Gastrocnemius medialis (tissue), 4 donors: Measurements from ENCODE around the gene TMEM181. TPM values are rescaled to one million over a fixed set of nuclear protein-coding genes. Genes with fewer than 3 reads are reported as not detected.
"Not testable (repeated sequence)": the region's sequence is repeated elsewhere in the genome, so short reads cannot be mapped to it uniquely, and the experiment has no call there.

Experiments used
- ATAC-seq, 2 donors: fragments of 150-250 bp; one replicate each; pipeline ENCODE4 v1.9.1; 2016
- DNase-seq, 2 donors: peaks; one replicate each; pipeline ENCODE4 v3.0.0-alpha.2; 2019
- H3K27ac ChIP-seq, 4 donors: fragments of 200-600 bp; sonication (generic); 1 replicate in 1 of 4; 2 replicates in 3 of 4; pipeline ENCODE4 v1.5.1; 2016 to 2018; ENCODE audit warnings: mild to moderate bottlenecking in 2 of 4, moderate library complexity in 1 of 4
- H3K27me3 ChIP-seq, 3 donors: fragments of 200-600 bp; sonication (generic) in 2 of 3; 1 replicate in 1 of 3; 2 replicates in 2 of 3; pipeline versions ENCODE4 v1.5.1 to v1.6.0; 2016 to 2019; ENCODE audit warnings: mild to moderate bottlenecking in 1 of 3, moderate library complexity in 1 of 3
- H3K36me3 ChIP-seq, 2 donors: fragments of 200-600 bp; sonication (generic) in 1 of 2; one replicate each; pipeline ENCODE4 v1.5.1; 2017 to 2018
- H3K4me1 ChIP-seq, 2 donors: fragments of 200-600 bp; sonication (generic) in 1 of 2; one replicate each; pipeline ENCODE4 v1.5.1; 2016 to 2017; ENCODE audit warnings: mild to moderate bottlenecking in 2 of 2
- H3K4me3 ChIP-seq, 4 donors: fragments of 200-600 bp; sonication (generic) in 3 of 4; 1 replicate in 1 of 4; 2 replicates in 3 of 4; pipeline ENCODE4 v1.5.1; 2016 to 2019; ENCODE audit warnings: mild to moderate bottlenecking in 2 of 4
- H3K9me3 ChIP-seq, 3 donors: fragments of 200-600 bp; sonication (generic) in 2 of 3; 1 replicate in 1 of 3; 2 replicates in 2 of 3; pipeline ENCODE4 v1.5.1; 2016 to 2019
- CTCF ChIP-seq, 5 experiments: fragments of 450-650 bp in 3 of 5; fragments of 200-600 bp in 2 of 5; sonication (generic) in 2 of 5; IDR thresholded peaks in 4 of 5; conservative IDR thresholded peaks in 1 of 5; 1 replicate in 4 of 5; 2 replicates in 1 of 5; pipeline ENCODE4 v1.5.1; 2016 to 2019; ENCODE audit warnings: antibody characterized with exemption in 5 of 5, mild to moderate bottlenecking in 3 of 5, moderate library complexity in 3 of 5
- POLR2A ChIP-seq, 2 donors: fragments of 450-650 bp; IDR thresholded peaks; one replicate each; pipeline ENCODE4 v1.6.1; 2017; ENCODE audit warnings: antibody characterized with exemption in 2 of 2, mild to moderate bottlenecking in 2 of 2, moderate library complexity in 2 of 2
- in situ Hi-C, 4 donors: fragments of 200-750 bp; cut with MboI; loops; one replicate each; pipeline versions ENCODE4 v1.15.0 to v1.8.0; 2017; ENCODE audit warnings: low sequenced_read_pairs in 4 of 4
- intact Hi-C: fragments of 100-400 bp; cut with DNase I; formaldehyde crosslinking; loops from one replicate; pipeline ENCODE4 v1.15.1; 2023; ENCODE audit warnings: low total_unique reads
- total RNA-seq, 4 donors: library from RNA; depleted of rRNA; stranded (reverse); fragments of >200 nt; gene quantifications; one replicate each; pipeline versions ENCODE4 v1.1.0 to v1.2.3, GENCODE V29; 2016

The TMEM181 gene
- total RNA-seq, 4 donors from 2014 or later = 12.1 to 17.9 (median 12.9) TPM

DNA sequence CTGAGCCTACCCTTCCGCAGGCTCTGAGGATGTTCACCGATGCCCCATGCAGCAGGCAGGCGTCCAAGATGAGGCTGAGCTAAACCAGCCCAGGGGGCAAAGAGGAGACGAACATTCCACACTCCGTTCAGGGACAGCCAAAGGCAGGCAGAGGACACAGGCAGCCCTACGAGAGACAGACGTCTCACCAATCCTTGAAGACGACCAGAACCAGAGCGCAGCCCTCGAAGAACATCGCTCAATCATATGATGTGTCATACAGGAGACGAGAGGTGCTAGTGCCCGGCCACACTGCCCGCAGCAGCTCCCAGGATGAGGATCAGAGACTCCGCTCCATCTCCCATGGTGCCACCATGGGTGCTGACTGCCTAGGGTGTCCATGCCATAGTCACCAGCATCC is 35.6 kb upstream of the TMEM181 start:
- Histone ChIP-seq H3K27me3 (peaks cover 5 to 10% (median 5%) of the 10 kb centered on the region in 3 donors), H3K4me3 (no peak overlapping the region), H3K4me1 (no peaks in the 10 kb centered on the region), H3K27ac (no peak overlapping the region), H3K36me3 (no peaks in the 10 kb centered on the region), H3K9me3 (no peaks in the 10 kb centered on the region)
- TF ChIP-seq POLR2A (IDR thresholded peaks at IDR 0.05) = no peak
- TF ChIP-seq CTCF (IDR thresholded peaks at IDR 0.05 in 4 of 5, conservative IDR thresholded peaks at IDR 0.05 in 1 of 5) = no peak
- in situ Hi-C loops (loop anchor here in 3 of 4 donors (25.0 kb wide), 1 partner anchor 312 kb away; no protein-coding TSS in a partner anchor), intact Hi-C loops (no loop called here)
- no peak for ATAC-seq
- no peak for DNase-seq

- intact Hi-C loops, H3K4me3 ChIP-seq, H3K36me3 ChIP-seq, H3K27me3 ChIP-seq, H3K27ac ChIP-seq, DNase-seq, in situ Hi-C loops, H3K9me3 ChIP-seq, ATAC-seq, H3K4me1 ChIP-seq: not testable (repeated sequence)
Measured at GRCh38 chr6:158527858-158528257, 32.0 kb upstream of the TMEM181 start.

DNA sequence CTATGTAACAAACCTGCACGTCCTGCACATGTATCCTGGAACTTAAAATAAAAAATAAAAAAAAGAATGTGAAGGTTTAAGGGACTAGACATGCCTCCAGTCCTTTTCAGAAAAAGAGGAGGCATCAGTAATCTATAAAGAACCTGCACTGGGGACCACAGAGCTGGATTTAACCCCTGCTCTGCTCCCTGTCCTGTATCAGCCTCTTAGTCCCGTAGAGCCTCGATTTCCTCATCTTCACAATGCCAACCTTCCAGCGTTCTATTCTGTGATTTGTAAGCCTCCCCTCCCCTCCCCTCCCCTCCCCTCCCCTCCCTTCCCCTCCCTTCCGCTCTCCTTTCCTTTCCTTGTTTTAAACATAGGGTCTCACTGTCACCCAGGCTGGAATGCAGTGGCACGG is 31.1 kb upstream of the TMEM181 start:
- intact Hi-C loops (no loop called here), in situ Hi-C loops (no loop called here)
- TF ChIP-seq POLR2A (IDR thresholded peaks at IDR 0.05) (no peak), CTCF (IDR thresholded peaks at IDR 0.05 in 4 of 5, conservative IDR thresholded peaks at IDR 0.05 in 1 of 5) (no peak)

DNA sequence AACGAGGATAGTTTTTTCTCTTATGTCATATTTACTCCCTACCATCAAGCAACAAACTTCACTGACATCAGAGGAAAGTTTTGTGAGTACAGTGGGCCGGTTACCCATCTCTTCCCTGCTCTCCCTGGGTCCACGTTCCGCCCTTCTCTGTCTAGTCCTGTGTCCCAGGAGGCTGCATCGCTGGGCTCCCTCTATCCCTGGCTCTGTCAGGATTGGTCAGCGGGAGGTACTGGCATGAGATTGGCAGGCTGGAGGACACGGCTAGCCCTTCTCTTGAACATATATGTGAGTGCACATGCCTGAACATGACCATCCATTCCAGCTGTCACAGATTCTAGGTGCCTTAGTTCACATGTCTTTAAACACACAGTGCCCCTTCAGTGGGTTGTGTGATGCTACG is 30.3 kb upstream of the TMEM181 start:
- no peaks in the 10 kb centered on the region for H3K9me3 ChIP-seq
- H3K4me1 ChIP-seq = no peaks in the 10 kb centered on the region
- H3K4me3 ChIP-seq = no peak overlapping the region
- intact Hi-C loops (no loop called here), in situ Hi-C loops (no loop called here)
- ATAC-seq (no peak), DNase-seq (no peak)
- no peak overlapping the region for H3K27ac ChIP-seq
- no peak for TF ChIP-seq POLR2A (IDR thresholded peaks at IDR 0.05)
- TF ChIP-seq CTCF (IDR thresholded peaks at IDR 0.05 in 4 of 5, conservative IDR thresholded peaks at IDR 0.05 in 1 of 5) = no peak
- H3K36me3 ChIP-seq = no peaks in the 10 kb centered on the region
- peaks cover 0 to 9% (median 2%) of the 10 kb centered on the region in 3 donors for H3K27me3 ChIP-seq

More for the DNA sequence above, 31.1 kb upstream of the TMEM181 start:
- Histone ChIP-seq H3K4me3 (no peak overlapping the region), H3K36me3 (no peaks in the 10 kb centered on the region), H3K27me3 (peaks cover 0 to 10% (median 6%) of the 10 kb centered on the region in 3 donors), H3K9me3 (no peaks in the 10 kb centered on the region), H3K27ac (no peak overlapping the region), H3K4me1 (no peaks in the 10 kb centered on the region)
- DNase-seq (no peak), ATAC-seq (no peak)

GRCh38 chr6:158531566-158531965 is 28.3 kb upstream of the TMEM181 start:
- in situ Hi-C loops (no loop called here), intact Hi-C loops (no loop called here)
- Histone ChIP-seq H3K9me3 (no peaks in the 10 kb centered on the region), H3K27me3 (peaks cover 13 to 19% (median 15%) of the 10 kb centered on the region in 3 donors), H3K27ac (no peak overlapping the region), H3K4me1 (no peaks in the 10 kb centered on the region), H3K4me3 (no peak overlapping the region), H3K36me3 (no peaks in the 10 kb centered on the region)
- ATAC-seq = no peak
- no peak for DNase-seq
- TF ChIP-seq POLR2A (IDR thresholded peaks at IDR 0.05) = no peak
- TF ChIP-seq CTCF (IDR thresholded peaks at IDR 0.05 in 4 of 5, conservative IDR thresholded peaks at IDR 0.05 in 1 of 5) = no peak
